GM10847 (cell line): Measurements from ENCODE around the gene GSE1.

Experiments
- POLR2A ChIP-seq: IDR thresholded peaks from 2 replicates; pipeline ENCODE4 v1.6.1; 2011; ENCODE audit not compliant: insufficient read length; ENCODE audit errors: extremely low read depth

The GSE1 gene

DNA sequence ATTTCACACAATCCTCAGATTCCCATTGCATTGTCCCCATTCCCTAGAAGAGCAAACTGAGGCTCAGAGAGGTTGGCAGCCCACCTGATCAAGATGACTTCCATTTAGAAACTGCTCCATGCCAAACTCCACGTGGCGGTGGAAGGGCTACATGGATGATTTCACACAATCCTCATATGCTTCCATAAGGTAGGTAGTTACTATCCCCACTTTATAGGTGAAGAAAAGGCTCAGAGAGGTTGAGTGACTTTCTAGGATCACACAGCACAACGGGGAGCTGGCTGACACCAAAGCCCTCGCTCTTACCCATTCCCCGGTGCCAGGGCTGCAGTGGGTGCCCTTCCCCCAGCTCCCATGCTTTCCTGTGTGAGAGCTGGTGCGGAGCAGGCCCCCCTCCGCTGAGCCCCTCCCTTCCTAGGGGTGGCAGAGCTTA is 85.4 kb downstream of the GSE1 start:
- no peak for TF ChIP-seq POLR2A

DNA sequence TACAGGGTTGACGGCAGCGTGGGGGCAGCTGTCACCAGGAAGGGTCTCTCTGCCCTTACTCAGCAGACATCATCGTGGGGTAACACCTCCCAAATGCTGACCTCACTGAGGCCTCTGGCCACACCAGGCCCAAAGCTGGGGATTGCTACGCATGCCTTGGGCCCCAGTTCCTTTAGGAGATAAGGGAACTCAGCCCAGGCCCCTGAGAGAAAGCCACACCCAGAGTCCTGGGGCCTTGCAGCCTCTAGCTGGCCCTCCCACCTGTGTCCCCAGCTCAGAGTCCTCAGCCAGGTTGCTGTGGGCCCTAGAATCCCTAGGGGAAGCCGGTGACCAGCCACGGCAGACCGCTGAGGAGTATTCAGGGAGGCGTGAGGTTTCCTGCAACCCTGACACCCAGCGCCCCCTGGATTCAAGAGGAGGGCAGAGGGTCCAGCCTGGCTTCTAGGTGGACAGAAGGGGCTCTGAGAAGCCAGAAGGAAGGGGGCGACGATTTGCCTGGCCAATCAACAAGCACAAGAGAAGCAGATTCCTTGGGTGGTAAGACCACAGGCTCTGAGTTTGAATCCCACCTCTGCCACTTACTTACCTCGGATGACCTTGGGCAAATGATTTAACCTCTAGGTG is 85.9 kb downstream of the GSE1 start:
- TF ChIP-seq POLR2A: no peak

DNA sequence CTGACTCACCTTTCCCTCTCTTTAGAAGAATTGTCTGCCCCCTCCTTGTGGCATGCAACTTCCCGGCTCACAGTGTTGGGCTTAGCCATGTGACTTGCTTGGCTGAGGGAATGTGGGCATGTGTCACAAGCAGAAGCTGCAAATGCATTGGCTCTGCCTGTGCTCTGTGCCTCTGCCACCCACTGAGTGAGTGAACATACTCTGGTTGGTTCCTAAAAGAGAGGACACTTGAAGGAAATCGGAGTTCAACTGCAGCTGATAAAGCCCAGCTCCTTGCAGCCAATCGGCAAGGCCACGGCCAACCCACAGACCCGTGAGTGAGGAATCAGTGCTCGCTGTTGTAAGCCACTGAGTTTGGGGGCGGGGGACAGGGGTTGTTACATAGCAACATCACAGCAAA is 86.5 kb downstream of the GSE1 start:
- TF ChIP-seq POLR2A: no peak

DNA sequence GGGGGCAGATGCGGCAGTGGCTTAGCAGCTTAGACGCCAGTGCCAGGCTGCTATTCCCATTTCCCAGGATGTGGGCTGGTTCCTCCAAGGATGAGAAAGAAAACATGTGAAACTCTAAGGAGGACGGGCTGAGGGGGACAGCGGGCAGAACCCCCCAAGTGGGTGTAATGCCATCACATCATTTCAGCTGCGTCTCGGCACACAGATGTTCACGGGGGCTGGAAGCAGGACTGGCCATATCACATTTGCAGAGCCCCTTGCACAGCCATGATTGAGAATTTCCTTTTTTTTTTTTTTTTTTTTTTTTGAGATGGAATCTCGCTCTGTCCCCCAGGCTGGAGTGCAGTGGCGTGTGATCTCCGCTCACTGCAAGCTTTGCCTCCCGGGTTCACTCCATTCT is 90.9 kb downstream of the GSE1 start:
- TF ChIP-seq POLR2A: no peak

DNA sequence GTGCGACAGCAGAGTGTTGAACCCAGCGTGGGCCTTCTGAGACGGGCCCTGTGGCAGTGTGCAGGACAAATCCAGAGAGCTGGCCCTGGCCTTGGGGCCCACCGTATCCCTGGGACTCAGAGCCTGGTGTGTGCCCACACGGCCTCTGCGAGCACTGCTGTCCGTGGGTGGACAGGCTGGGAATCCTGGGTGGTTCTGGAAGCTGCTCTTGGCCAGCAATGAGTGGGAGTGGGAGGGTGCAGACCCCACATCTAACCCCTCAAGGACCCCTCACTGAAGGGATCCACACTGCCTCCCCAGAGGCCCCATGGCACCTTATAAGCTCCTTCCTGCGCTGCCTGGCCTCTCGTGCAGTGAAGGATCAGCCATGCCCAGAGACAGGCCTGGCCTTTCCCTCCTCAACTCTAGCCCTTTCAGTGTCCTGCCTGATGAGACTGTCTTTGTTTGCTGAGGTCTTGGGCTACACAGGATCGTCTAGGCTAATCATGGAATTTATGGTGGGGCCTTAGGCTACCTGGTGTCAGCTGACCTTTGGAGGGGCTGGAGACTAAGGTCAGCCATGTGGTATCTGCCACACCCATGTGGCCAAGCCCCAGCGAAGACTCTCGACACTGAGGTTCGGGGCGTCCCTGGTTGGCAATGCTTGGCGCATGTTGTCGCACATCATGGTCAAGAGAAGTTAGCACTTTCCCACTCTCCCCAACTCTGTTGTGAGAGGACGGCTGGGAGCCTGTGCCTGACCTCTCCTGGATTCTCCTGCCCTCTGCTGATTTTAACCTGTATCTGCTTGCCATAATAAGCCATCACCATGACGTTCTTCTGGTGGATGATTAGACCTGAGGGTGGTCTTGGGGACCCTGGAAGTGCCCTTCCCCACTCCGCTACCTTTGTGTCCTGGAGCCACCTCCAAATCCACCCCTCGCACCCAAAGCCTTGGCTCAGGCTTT is 92.1 kb downstream of the GSE1 start:
- TF ChIP-seq POLR2A: no peak

DNA sequence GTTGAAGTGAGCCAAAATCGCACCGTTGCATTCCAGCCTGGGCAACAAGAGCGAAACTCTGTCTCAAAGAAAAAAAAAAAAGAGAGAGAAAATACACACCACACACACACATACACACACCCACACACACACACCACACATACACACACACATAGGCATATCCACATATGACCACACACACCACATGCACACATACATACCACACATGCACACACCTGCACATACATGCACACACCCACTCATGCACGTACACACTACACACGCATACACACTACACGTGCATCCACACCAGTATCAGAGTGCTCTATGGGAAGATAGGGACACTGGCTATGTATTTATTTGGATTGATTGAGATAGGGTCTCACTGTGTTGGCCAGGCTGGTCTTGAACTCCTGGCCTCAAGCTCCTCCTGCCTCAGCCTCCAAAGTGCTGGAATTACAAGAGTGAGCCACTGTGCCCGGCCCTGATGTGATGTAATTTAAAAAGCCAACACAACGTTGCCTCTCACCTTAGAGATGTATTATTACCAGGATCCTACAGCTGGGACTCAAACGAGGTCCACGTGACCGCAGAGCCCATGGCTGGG is 93.4 kb downstream of the GSE1 start:
- TF ChIP-seq POLR2A: no peak

DNA sequence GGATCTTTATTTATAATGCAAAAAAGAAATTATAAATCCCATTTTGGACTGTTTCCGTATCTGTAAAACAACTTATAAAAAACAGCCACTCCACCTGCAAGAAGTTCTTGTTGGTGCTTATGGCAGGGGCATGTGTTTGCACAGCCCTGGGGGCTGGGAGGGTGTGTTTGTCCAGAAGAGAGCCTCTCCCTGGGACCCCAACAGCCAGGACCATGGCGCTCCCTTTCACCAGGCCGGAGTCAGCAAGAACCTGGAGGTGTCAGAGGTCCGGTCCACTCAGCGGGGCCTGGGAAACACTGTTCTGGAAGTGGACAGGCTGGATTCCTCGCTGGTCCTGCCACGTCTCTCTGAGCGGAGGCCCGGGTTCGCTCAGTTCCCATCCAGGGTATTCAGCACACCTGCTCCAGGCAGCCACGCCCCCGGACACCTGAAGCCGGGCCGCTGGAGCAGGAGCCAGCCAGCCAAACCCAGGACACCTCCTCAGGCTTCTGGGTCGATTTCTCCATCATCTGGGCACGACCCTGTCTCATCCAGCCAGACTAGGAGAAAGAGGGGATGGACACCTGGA is 94.5 kb downstream of the GSE1 start:
- TF ChIP-seq POLR2A: no peak

DNA sequence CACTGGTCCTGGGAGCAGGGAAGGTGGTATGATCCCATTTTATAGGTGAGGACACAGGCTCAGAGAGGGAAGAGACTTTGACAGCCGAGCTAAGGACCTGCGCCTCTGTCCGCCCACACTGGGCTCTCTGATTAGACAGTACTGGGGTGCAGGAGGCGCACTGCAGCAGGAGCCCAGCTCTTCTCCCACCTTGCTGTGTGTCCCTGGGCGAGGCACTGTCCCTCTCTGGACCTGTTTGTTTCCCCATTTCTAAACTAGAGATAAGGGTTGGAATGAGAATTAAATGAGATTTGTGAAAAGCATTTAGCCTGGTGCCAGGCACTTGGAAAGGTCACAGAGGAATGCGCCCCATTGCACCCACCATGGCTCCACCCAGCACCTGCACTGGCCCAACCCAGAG is 95.2 kb downstream of the GSE1 start:
- no peak for TF ChIP-seq POLR2A

DNA sequence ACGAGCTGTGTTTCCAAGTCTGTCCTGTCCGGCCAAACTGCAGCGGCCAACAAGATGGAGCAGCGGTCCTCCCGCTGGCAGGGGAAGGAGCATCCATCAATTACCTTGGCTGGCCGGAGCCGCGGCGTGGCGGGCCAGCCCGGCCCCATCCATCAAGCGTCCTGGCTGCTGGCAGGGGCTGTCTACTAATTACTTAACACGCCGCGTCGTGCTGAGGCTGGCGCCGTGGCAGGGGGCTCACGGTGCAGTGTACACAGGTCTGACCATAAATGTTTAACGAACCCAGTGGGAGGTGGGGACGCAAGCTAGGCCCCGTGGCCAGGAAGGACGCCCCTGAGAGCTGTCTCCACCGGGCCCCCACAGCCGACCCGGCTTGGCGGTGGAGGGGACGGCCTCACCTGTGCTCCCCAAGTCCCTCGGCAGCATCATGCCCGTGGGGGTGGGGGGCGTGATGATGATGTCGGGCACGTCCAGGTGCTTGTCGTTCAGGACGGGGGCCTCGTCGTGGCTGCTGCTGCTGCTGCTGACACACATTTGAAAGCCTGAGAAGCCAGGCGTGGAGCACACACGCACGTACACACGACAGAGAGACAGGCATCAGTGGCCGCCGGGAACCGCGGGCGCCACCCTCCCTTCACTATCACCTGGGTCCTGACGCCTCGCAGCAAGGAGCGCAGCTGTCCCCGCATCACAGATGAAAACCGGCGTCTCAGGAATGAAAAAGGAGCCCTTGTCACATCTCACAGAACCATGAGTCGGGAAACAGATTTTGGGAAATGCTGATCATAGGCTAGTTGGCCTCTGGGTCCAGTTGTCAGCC is 96.9 kb downstream of the GSE1 start:
- no peak for TF ChIP-seq POLR2A

DNA sequence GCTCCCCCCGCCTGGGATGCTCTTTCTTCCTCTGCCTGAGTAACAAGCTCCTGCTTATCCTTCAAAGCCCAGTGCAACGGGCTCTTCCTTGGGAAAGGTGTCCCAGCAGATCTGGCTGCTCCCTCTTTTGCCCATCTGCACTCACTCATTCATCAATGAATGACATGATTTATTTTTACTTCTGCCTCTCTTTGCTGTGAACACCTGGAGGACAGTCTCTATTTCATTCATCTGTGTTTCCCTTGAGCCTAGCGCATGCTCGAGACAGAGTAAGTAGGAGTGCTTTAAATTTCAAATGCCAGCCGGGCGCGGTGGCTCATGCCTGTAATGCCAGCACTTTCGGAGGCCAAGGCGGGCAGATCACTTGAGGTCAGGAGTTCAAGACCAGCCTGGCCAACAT is 97.6 kb downstream of the GSE1 start:
- TF ChIP-seq POLR2A: no peak

DNA sequence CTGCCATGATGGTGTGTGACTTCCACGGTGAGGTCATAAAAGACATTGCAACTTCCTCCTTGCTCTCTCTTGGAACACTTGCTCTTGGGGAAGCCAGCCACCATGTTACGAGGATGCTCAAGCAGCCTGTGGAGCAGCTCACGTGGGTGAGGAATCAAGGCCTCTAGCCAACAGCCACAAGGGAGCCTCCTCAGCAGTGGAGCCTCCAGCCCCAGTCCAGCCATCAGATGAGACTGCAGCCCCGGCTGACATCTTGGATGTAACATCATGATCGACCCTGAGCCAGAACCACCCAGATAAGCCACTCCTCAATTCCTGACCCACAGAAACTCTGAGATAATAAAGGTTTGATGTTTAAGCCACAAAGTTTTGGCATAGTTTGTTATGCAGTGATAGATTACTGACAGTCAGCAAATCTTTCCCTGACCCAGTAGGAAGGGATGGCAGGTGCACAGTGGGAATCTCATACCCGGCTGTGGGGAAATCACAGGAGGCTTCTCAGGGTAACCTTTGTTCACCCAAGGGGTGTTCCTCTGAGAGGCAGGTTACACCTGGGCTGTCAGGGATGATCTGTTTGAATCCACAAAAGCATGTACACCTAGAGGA is 99.0 kb downstream of the GSE1 start:
- TF ChIP-seq POLR2A: no peak

DNA sequence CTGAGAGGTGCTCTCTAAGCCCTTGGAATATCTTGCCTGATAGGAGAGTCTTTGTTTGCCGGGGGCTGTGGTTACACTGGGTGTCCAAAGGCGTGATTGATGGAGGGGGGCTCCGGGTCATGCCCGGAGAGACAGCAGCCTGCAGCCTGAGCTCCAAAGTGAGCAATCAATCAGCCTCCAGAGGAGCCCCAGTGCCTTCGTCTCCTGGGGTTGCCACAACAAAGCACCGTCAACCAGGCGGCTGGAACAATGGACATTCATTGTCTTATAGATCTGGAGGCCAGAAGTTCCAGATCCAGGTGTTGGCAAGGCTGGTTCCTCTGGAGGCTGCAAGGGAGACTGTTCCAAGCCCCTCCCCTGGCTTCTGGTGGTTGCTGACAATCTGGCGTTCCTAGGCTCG is 99.7 kb downstream of the GSE1 start:
- no peak for TF ChIP-seq POLR2A

DNA sequence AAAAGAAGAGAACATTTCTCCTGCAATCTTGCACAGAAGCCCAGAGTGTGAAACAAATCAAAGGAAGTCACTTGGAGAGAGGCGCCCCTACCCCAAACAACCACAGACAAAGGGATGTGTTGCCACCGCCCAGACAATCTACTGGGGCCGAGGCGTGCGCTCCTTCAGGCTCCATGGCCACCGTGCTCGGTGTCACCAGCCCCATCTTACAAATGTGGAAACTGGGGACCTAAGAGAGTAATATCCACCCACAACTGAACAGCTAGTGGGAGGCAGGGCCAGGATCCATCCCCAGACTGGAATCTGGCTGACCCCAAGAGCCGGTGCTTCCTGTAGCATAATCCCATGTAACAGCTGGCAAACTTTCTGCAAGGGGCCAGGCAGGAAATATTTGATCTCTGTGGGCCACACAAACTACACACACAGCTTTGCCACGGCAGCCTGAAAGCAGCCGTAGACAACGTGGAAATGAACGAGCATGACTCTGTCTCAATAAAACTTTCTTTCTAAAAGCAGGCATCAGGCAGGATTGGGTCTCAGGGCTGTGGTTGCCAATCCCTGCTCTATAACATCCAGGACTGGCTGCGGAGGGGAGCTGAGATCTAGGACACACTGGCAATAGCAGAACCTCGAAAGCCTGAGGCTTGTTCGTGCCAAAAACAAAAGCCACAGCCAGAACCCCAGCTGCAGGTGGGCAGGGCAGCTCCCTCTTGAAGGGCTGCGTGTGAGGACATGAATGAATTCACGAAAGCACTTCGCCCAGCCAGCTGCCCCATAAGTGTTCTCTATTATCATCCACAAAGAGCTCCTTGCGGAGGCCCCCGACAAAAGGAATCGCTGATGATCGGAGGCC is 102.3 kb downstream of the GSE1 start:
- no peak for TF ChIP-seq POLR2A

DNA sequence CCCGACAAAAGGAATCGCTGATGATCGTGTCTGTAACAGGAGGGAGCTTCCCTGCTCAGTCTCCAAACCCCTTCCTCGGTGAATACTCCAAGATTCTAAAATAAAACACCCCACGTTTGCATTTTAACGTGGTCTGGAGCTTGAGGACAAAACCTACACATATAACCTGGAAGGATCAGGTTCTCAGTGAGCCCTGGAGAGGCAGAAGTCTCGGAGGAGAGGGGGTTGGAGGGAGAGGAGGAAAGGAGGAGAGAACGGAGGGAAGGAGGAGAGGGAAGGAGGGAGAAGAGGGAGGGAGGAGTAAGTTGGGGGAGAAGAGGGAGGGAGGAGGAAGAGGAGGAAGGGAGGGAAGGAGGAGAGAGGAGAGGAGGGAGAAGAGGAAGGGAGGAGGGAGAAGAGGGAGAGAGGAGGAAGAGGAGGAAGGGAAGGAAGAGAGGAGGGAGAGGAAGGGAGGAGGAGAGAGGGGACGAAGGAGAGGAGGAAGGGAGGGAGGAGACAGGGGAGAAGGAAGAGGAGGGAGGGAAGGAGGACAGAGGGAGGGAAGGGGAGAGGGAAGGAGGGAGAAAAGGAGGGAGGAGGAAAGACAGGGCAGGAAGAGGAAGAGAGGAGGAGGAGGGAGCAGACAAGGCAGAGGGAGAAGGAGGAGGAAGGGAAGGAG is 103.0 kb downstream of the GSE1 start:
- no peak for TF ChIP-seq POLR2A

DNA sequence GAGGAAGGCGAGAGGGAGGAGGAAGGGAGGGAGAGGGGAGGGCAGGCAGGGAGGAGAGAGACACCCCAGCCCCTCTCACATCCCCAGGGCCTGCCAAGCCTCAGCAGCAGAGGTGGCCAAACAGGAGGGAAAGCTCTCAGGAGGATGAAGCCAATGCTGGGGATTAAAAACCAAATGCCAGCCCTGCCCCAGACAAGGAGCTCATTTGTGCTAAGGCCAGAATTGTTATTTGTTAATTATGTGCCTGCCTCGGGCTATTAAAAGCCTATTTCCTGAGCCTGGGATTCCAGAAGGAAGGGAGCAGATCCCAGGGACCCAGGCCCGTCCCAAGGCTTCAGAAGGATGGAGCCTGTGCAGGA is 103.5 kb downstream of the GSE1 start:
- TF ChIP-seq POLR2A: no peak
